Measurements from ENCODE around the gene DMXL2.

DMXL2 gene

DNA sequence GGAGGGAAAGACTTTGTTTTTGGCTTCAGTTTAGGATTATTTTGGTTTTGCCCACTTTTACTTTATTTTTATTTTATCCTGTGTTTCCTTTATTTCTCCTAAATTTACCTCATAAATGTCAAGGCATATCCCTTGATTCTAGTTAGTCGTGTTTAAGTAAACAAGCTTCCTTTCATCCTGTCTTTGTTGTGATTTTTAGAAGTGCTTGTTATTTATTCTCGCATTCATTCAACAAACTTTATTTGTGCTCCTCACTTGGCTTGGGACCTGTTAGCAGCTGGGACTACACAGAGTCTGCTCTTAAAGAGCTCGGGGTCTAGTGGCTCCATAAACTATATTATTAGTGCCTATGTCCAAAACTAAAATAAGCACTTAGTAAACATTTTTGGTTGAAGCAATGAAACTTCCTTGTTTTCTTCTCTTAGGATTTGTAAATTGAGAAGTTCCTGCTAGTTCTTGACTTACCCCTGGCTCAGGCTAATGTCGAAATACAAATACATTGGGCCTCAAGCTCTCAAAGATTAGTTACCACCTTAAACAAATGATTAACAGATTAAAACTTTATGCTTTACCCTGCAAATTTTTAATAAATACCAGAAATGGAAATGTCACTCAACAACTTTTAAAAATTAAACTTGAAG, 19.0 kb upstream of the DMXL2 start:
- H3K4me3 ChIP-seq (ENCODE audit: low read depth, low read length): no peak overlapping the region
- no peak for DNase-seq (ENCODE audit: low read depth)
- TF ChIP-seq, protein P1, sequence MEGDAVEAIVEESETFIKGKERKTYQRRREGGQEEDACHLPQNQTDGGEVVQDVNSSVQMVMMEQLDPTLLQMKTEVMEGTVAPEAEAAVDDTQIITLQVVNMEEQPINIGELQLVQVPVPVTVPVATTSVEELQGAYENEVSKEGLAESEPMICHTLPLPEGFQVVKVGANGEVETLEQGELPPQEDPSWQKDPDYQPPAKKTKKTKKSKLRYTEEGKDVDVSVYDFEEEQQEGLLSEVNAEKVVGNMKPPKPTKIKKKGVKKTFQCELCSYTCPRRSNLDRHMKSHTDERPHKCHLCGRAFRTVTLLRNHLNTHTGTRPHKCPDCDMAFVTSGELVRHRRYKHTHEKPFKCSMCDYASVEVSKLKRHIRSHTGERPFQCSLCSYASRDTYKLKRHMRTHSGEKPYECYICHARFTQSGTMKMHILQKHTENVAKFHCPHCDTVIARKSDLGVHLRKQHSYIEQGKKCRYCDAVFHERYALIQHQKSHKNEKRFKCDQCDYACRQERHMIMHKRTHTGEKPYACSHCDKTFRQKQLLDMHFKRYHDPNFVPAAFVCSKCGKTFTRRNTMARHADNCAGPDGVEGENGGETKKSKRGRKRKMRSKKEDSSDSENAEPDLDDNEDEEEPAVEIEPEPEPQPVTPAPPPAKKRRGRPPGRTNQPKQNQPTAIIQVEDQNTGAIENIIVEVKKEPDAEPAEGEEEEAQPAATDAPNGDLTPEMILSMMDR (IDR thresholded peaks at IDR 0.05; ENCODE audit: insufficient read depth, low read depth, low read length, missing control alignments): no peak

DNA sequence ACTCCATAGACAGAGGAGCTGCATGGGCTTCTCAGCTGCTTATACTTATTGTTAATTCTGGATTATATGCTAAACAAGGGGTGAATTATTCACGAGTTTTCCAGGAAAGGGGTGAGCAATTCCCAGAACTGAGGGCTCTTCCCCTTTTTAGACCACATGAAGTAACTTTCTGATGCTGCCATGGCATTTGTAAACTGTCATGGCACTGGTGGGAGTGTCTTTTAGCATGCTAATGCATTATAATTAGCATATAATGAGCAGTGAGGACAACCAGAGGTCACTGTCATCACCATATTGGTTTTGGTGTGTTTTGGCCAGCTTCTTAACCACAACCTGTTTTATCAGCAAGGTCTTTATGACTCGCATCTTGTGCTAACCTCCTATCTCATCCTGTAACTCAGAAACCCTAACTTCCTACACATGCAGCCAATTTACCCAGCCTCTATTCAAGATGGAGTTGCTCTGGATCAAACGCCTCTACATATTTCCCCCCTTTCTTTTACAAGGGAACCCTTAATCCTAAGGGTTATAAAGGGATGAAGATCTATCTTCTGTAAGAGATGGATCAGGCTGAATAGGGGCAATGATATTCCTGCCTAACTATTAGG, 12.1 kb upstream of the DMXL2 start:
- H3K4me3 ChIP-seq (ENCODE audit: low read depth, low read length): no peak overlapping the region
- DNase-seq (ENCODE audit: low read depth): peak; percentile 24
- TF ChIP-seq, protein P1 (IDR thresholded peaks at IDR 0.05; ENCODE audit: insufficient read depth, low read depth, low read length, missing control alignments): no peak

DNA sequence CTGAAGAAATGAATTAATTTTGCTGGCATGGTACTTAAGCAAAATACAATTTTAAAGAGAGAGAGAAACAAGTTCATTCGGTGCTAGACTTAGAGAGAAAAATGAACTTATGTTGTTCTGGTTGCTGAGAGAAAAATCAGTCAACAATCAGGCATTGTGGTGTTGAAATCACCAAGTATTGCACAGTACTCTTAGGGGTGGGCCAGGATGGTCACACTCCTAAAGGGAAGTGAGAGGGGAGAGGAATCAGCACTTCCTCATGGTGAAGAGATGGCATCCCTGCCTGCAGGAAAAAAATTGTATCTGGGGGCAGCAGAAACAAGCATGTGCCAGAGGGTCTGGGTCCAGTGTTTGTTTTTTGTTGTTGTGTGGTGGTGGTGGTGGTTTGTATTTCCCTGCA, 7.0 kb upstream of the DMXL2 start:
- no peak for DNase-seq (ENCODE audit: low read depth)
- no peak overlapping the region for H3K4me3 ChIP-seq (ENCODE audit: low read depth, low read length)
- TF ChIP-seq, protein P1 (IDR thresholded peaks at IDR 0.05; ENCODE audit: insufficient read depth, low read depth, low read length, missing control alignments): no peak

DNA sequence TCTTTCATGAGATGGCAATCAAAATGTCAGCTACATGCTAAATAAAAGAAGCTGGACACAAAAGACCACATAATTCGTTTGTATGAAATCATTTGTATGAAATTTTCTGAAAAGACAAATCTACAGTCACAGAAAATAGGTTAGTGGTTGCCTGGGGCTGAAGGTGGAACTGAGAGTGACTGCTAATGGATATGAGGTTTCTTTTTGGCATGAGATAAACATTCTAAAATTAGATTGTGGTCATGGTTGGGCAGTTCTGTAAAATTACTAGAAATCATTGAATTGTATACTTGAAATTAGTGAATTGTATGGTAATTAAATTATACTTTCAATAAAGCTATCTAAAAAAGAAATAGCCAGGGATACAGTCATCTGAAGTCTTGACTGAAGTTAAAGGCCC, 2.7 kb upstream of the DMXL2 start:
- no peak overlapping the region for H3K4me3 ChIP-seq (ENCODE audit: low read depth, low read length)
- DNase-seq (ENCODE audit: low read depth): peak; percentile 74
- TF ChIP-seq, protein P1 (IDR thresholded peaks at IDR 0.05; ENCODE audit: insufficient read depth, low read depth, low read length, missing control alignments): no peak

DNA sequence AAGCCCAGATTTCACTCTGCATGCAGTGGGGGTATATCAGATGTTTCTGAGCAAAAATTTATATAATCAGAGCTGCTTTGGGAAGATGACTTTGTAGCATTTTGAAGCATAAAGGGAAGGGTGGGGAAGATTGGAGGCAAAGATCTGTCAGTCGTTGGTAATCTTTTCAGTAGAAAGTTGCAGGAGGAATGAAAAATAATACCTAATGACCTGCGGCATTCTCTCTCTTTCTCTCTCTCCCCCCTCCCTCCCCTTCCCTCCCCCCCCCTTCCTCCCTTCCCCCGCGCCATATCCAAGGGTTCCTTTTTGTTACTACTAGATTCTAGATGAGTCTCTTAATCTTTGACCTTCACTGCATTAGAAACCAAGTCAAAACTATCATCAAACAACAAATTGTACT, 1.5 kb upstream of the DMXL2 start:
- TF ChIP-seq, protein P1 (IDR thresholded peaks at IDR 0.05; ENCODE audit: insufficient read depth, low read depth, low read length, missing control alignments): no peak
- no peak for DNase-seq (ENCODE audit: low read depth)
- H3K4me3 ChIP-seq (ENCODE audit: low read depth, low read length): no peak overlapping the region

DNA sequence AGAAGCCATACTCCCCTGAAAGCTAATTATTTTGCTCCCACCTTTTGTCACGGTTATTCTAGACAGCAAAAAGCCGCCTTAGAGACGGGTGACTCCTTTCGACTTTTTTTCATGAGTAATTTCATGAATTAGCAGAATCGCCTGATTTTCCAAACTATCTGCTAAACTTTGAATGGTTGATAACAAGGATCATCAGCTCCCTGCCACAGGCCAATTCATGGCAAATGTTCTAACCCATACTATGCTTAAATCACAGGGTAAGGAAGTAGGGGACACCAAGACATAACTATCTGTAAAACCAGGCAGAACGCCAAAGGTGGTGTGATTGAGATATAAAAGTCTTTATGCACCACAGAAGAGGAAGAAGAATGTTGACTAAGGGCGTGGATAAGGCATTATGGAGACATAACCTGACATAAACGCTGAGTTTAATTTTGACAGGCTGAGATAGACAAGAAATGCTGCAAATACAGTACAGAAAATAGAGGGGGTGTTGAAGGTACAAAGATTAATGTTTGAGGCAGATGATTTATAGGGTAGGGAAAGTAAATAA, 891 bp upstream of the DMXL2 start:
- peak; percentile 30 for DNase-seq (ENCODE audit: low read depth)
- peak overlapping the region; percentile 74 for H3K4me3 ChIP-seq (ENCODE audit: low read depth, low read length)
- TF ChIP-seq, protein P1 (IDR thresholded peaks at IDR 0.05; ENCODE audit: insufficient read depth, low read depth, low read length, missing control alignments): no peak

All from GM12865 (cell line).